Astrocyte (in vitro differentiated cells and primary cell): ENCODE data around the gene PAPPA2. TPM values are rescaled to one million over a fixed set of nuclear protein-coding genes. Genes with fewer than 3 reads are reported as not detected.

Experiments used
- DNase-seq: peaks from one replicate; pipeline ENCODE4 v3.0.0-alpha.2; 2010; ENCODE audit warnings: low read depth
- FAIRE-seq: peaks from 2 replicates; lab custom pipeline; 2011; peaks lifted over from hg19 to GRCh38; lab: Jason Lieb, UNC
- H2AFZ ChIP-seq: 2 replicates; pipeline ENCODE4 v1.6.0; 2012; ENCODE audit warnings: low read depth, low read length, inconsistent platforms
- H3K27ac ChIP-seq: 2 replicates; pipeline ENCODE4 v1.5.1; 2011; ENCODE audit warnings: low read depth, low read length, inconsistent platforms
- H3K27me3 ChIP-seq: 2 replicates; pipeline ENCODE4 v1.6.0; 2011; ENCODE audit warnings: low read length, inconsistent platforms; ENCODE audit not compliant: insufficient read depth
- H3K36me3 ChIP-seq: 2 replicates; pipeline ENCODE4 v1.5.1; 2011; ENCODE audit warnings: low read length, inconsistent platforms; ENCODE audit not compliant: insufficient read depth
- H3K4me1 ChIP-seq: 2 replicates; pipeline ENCODE4 v1.5.1; 2011; ENCODE audit warnings: low read length, inconsistent platforms; ENCODE audit not compliant: insufficient read depth
- H3K4me2 ChIP-seq: 2 replicates; pipeline ENCODE4 v1.6.0; 2012; ENCODE audit warnings: low read length, inconsistent platforms
- H3K4me3 ChIP-seq: 2 replicates; pipeline ENCODE4 v1.5.1; 2011; ENCODE audit warnings: low read depth, mild to moderate bottlenecking, low read length, inconsistent platforms; ENCODE audit not compliant: insufficient read depth
- H3K79me2 ChIP-seq: 2 replicates; pipeline ENCODE4 v1.6.0; 2012; ENCODE audit warnings: mild to moderate bottlenecking, low read length, inconsistent platforms; ENCODE audit not compliant: insufficient read depth
- H3K9ac ChIP-seq: 2 replicates; pipeline ENCODE4 v1.6.0; 2012; ENCODE audit warnings: mild to moderate bottlenecking, low read length, inconsistent platforms
- H3K9me3 ChIP-seq: 2 replicates; pipeline ENCODE4 v1.5.1; 2012; ENCODE audit warnings: low read depth, mild to moderate bottlenecking, low read length, inconsistent platforms; ENCODE audit not compliant: insufficient read depth
- H4K20me1 ChIP-seq: 2 replicates; pipeline ENCODE4 v1.6.0; 2012; ENCODE audit warnings: low read length, inconsistent platforms; ENCODE audit not compliant: insufficient read depth
- H3K27ac Mint-ChIP-seq: one replicate; pipeline ENCODE4 v1.8.0; 2021; ENCODE audit warnings: mild to moderate bottlenecking, mixed read lengths; ENCODE audit not compliant: unreplicated experiment
- H3K27me3 Mint-ChIP-seq: one replicate; pipeline ENCODE4 v1.8.0; 2021; ENCODE audit warnings: low read depth, mixed read lengths; ENCODE audit not compliant: unreplicated experiment
- H3K36me3 Mint-ChIP-seq: one replicate; pipeline ENCODE4 v1.8.0; 2021; ENCODE audit warnings: low read depth, mixed read lengths; ENCODE audit not compliant: unreplicated experiment
- H3K4me1 Mint-ChIP-seq: one replicate; pipeline ENCODE4 v1.8.0; 2021; ENCODE audit warnings: low read depth, mixed read lengths; ENCODE audit not compliant: unreplicated experiment
- H3K4me3 Mint-ChIP-seq: one replicate; pipeline ENCODE4 v1.8.0; 2021; ENCODE audit warnings: mild to moderate bottlenecking, moderate library complexity, mixed read lengths; ENCODE audit not compliant: unreplicated experiment
- H3K9me3 Mint-ChIP-seq: one replicate; pipeline ENCODE4 v1.8.0; 2021; ENCODE audit warnings: mild to moderate bottlenecking, mixed read lengths; ENCODE audit not compliant: unreplicated experiment
- EZH2 ChIP-seq: IDR thresholded peaks from 2 replicates; pipeline ENCODE4 v1.6.1; 2012; ENCODE audit warnings: mild to moderate bottlenecking, low read length, inconsistent platforms; ENCODE audit not compliant: insufficient read depth
- total RNA-seq: library from RNA; stranded (reverse); gene quantifications from 2 replicates; pipeline ENCODE4 v1.2.1, GENCODE V29; 2021
- TF ChIP-seq, protein P1 (sequence below): IDR thresholded peaks from 2 replicates; pipeline ENCODE4 v1.5.1; 2011; ENCODE audit warnings: low read depth, mild to moderate bottlenecking, inconsistent platforms, low read length, moderate library complexity; ENCODE audit not compliant: insufficient read depth

PAPPA2 gene
- total RNA-seq, 1 donor from 2014 or later = 19.0 TPM

- H3K27me3 ChIP-seq = no peaks in the 10 kb centered on the region
- no peaks in the 10 kb centered on the region for H3K27me3 Mint-ChIP-seq
- H3K4me1 ChIP-seq = no peaks in the 10 kb centered on the region
- no peak for DNase-seq
- TF ChIP-seq, protein P1, sequence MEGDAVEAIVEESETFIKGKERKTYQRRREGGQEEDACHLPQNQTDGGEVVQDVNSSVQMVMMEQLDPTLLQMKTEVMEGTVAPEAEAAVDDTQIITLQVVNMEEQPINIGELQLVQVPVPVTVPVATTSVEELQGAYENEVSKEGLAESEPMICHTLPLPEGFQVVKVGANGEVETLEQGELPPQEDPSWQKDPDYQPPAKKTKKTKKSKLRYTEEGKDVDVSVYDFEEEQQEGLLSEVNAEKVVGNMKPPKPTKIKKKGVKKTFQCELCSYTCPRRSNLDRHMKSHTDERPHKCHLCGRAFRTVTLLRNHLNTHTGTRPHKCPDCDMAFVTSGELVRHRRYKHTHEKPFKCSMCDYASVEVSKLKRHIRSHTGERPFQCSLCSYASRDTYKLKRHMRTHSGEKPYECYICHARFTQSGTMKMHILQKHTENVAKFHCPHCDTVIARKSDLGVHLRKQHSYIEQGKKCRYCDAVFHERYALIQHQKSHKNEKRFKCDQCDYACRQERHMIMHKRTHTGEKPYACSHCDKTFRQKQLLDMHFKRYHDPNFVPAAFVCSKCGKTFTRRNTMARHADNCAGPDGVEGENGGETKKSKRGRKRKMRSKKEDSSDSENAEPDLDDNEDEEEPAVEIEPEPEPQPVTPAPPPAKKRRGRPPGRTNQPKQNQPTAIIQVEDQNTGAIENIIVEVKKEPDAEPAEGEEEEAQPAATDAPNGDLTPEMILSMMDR = no peak
- no peak for TF ChIP-seq EZH2
- no peak for FAIRE-seq
- H3K4me3 ChIP-seq = no peak overlapping the region
- no peak overlapping the region for H2AFZ ChIP-seq
- no peak overlapping the region for H3K27ac Mint-ChIP-seq
- peaks cover 17% of the 10 kb centered on the region for H3K4me1 Mint-ChIP-seq
- no peaks in the 10 kb centered on the region for H3K36me3 ChIP-seq
- no peak overlapping the region for H3K27ac ChIP-seq
- H3K79me2 ChIP-seq = no peaks in the 10 kb centered on the region
- peaks cover 2% of the 10 kb centered on the region for H3K36me3 Mint-ChIP-seq
- no peaks in the 10 kb centered on the region for H3K9me3 ChIP-seq
- peaks cover 5% of the 10 kb centered on the region for H3K9me3 Mint-ChIP-seq
- H3K4me3 Mint-ChIP-seq = no peak overlapping the region
- no peak overlapping the region for H3K9ac ChIP-seq
- H4K20me1 ChIP-seq = no peaks in the 10 kb centered on the region
- no peak overlapping the region for H3K4me2 ChIP-seq
Measured at GRCh38 chr1:176733661-176734060, 270.7 kb downstream of the PAPPA2 start.

GRCh38 chr1:176735201-176735600 is 272.2 kb downstream of the PAPPA2 start:
- peaks cover 3% of the 10 kb centered on the region for H3K27me3 Mint-ChIP-seq
- DNase-seq = no peak
- no peak overlapping the region for H3K4me3 Mint-ChIP-seq
- H3K9me3 Mint-ChIP-seq = peaks cover 5% of the 10 kb centered on the region
- no peak overlapping the region for H3K4me2 ChIP-seq
- H3K36me3 Mint-ChIP-seq = peaks cover 2% of the 10 kb centered on the region
- no peaks in the 10 kb centered on the region for H4K20me1 ChIP-seq
- FAIRE-seq = no peak
- no peak overlapping the region for H3K9ac ChIP-seq
- no peaks in the 10 kb centered on the region for H3K4me1 ChIP-seq
- H3K4me3 ChIP-seq = no peak overlapping the region
- no peaks in the 10 kb centered on the region for H3K36me3 ChIP-seq
- no peak overlapping the region for H3K27ac ChIP-seq
- TF ChIP-seq, protein P1 = no peak
- TF ChIP-seq EZH2 = no peak
- no peak overlapping the region for H2AFZ ChIP-seq
- peak overlapping the region; percentile 16 for H3K27ac Mint-ChIP-seq
- H3K27me3 ChIP-seq = no peaks in the 10 kb centered on the region
- peaks cover 17% of the 10 kb centered on the region for H3K4me1 Mint-ChIP-seq
- H3K9me3 ChIP-seq = no peaks in the 10 kb centered on the region
- H3K79me2 ChIP-seq = no peaks in the 10 kb centered on the region

DNA sequence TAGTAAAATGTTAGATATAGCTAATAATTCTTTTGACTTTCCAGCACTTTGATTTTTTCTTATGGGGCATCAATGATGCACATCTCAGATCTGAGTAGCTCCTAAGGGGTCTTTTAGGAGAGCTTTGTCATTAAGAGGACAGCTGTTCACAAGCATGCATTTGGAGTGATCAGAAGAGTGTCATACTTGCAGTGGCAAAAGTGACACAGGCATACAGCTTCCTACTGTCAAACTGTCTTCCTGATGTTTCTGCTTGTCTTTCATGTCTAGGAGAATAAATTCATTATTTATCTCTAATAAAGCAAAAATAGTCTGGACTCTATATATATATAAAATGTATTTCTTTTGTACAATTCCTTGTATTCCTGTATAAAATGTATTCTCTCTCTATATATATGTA is 273.0 kb downstream of the PAPPA2 start:
- DNase-seq (no peak), FAIRE-seq (no peak)
- no peak overlapping the region for H2AFZ ChIP-seq
- H3K4me1 ChIP-seq = no peaks in the 10 kb centered on the region
- no peaks in the 10 kb centered on the region for H3K79me2 ChIP-seq
- no peak overlapping the region for H3K4me3 ChIP-seq
- Mint-ChIP-seq H3K4me1 (peaks cover 17% of the 10 kb centered on the region), H3K36me3 (peaks cover 2% of the 10 kb centered on the region), H3K27me3 (peaks cover 3% of the 10 kb centered on the region), H3K9me3 (peaks cover 5% of the 10 kb centered on the region), H3K27ac (no peak overlapping the region), H3K4me3 (no peak overlapping the region)
- no peaks in the 10 kb centered on the region for H3K36me3 ChIP-seq
- H3K27ac ChIP-seq = no peak overlapping the region
- no peak overlapping the region for H3K9ac ChIP-seq
- H3K27me3 ChIP-seq = no peaks in the 10 kb centered on the region
- no peaks in the 10 kb centered on the region for H4K20me1 ChIP-seq
- TF ChIP-seq, protein P1 = no peak
- TF ChIP-seq EZH2 = no peak
- no peaks in the 10 kb centered on the region for H3K9me3 ChIP-seq
- H3K4me2 ChIP-seq = no peak overlapping the region
